AG09319 (cell line): ENCODE results near the gene TNFRSF14.

Experiments
- DNase-seq: peaks from one replicate; pipeline ENCODE4 v3.0.0-alpha.2; 2010; ENCODE audit warnings: low read depth; ENCODE audit errors: extremely low read depth
- CTCF ChIP-seq: IDR thresholded peaks from 2 replicates; pipeline ENCODE4 v1.5.1; 2011; ENCODE audit warnings: low read depth, mild to moderate bottlenecking, inconsistent platforms, low read length, moderate library complexity

The TNFRSF14 gene

GRCh38 chr1:2602311-2602835 is 46.2 kb downstream of the TNFRSF14 start:
- DNase-seq, result no peak
- TF ChIP-seq CTCF, result no peak

GRCh38 chr1:2602866-2603520 is 46.8 kb downstream of the TNFRSF14 start:
- no peak for TF ChIP-seq CTCF
- DNase-seq, result no peak

GRCh38 chr1:2603521-2604155 is 47.5 kb downstream of the TNFRSF14 start:
- DNase-seq, result no peak
- TF ChIP-seq CTCF, result no peak

GRCh38 chr1:2604156-2604843 is 48.1 kb downstream of the TNFRSF14 start:
- no peak for DNase-seq
- TF ChIP-seq CTCF, result no peak

DNA sequence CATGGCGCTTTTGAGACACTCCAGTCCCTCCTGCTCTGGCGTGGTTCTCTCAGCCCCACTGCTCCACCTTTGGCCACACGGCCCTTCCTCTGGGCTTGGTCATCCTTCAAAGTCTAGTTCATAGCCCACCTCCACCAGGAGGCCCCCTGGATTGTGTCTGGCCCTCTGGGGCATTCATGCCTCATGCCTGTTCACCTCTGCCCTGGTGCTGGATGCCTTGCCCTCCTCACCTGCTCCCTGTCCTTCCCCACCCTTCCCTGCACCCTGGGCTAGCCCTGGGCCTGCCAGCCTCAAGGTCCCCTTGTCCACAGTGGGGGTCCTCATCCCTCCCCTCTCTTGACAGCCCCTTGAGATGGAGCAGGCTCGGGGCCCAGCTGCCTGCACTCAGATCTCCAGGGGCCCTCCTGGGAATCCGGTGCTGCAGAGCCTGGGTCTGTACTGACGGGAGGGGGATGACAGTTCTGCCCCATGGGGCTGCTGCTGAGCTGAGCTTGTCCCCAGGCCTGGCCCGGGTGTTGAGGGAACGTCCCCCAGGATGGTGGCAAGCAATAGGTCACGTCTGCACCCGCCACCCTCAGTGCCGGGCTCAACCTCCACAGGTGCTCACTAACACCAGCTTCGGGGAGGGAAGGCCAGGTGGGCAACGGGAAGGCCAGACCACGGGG is 48.8 kb downstream of the TNFRSF14 start:
- no peak for TF ChIP-seq CTCF
- DNase-seq, result no peak

- no peak for DNase-seq
- TF ChIP-seq CTCF, result no peak
Observed at GRCh38 chr1:2605509-2606395, 49.6 kb downstream of the TNFRSF14 start.
